T follicular helper cell (primary cell): ENCODE measurements around the gene SLC35F1.
"Not testable (repeated sequence)": the region's sequence is repeated elsewhere in the genome, so short reads cannot be mapped to it uniquely, and the experiment has no call there.

Experiments used
- DNase-seq: peaks from one replicate; pipeline ENCODE4 v3.0.0-alpha.2; 2020; ENCODE audit warnings: low read depth

SLC35F1 gene

DNA sequence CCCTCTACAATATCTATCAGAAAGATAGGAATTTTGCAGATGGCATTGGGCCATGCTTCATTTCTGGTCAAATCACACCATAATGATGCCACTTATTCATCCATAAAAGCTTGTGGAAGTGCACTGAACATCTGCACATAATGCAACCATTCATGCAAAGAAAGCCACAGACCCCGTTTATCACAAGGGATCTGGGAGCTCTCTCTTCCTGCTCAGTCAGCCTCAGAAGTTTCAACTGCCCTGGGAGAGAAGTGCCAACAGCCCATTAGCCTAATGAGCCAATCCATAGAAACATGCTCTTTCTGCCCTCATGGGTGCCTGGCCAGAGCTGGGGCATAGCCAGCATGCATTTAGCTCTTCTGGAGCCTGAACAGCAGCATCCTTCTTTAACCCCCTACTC lies 85.8 kb downstream of the SLC35F1 start:
- no peak for DNase-seq

GRCh38 chr6:118012944-118013343 lies 105.9 kb downstream of the SLC35F1 start:
- no peak for DNase-seq

DNA sequence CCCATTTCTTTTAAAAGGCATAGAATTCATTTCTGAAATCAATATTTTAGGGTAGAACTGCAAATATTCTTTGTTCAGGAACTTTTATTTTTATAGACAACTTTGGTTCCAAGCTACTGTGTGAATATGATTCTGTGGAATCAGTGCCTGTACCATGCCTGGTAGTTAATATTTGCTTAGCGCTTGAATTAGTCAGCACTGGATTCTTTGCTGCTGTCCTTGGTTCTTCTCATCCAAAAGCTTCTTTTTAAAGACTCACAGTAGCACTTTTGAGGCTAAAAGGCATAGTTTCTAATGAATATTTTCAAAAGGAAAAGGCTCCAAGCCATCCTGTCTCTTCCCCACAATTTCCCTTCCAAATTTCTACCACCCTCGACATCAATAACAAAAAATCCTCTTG lies 109.5 kb downstream of the SLC35F1 start:
- no peak for DNase-seq

DNA sequence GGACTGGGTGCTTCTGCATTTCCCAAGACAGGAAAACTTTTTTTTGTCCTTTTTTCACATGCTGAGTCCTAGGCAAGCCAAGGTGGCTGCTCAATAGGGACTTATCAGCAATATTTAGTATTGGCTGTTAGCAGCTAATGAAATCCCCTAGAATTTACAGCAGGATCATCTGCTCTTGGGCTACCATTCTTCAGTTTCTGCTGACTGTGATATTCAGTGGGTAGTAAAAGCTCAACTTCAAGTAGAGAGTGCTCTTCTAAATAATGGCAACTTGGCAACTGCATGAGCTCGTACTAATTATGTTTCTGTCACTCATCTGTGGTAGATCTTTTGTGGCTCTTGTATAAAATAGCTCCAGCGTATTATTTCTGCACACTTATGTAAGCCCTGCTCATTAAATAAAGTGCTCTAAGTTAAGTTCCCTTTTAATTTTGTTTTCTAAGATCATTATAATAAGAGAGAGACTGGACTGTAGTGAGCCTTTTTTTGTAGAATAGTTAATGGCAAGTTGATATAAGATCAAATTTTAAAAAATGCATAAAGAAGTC lies 110.3 kb downstream of the SLC35F1 start:
- DNase-seq, result no peak

DNA sequence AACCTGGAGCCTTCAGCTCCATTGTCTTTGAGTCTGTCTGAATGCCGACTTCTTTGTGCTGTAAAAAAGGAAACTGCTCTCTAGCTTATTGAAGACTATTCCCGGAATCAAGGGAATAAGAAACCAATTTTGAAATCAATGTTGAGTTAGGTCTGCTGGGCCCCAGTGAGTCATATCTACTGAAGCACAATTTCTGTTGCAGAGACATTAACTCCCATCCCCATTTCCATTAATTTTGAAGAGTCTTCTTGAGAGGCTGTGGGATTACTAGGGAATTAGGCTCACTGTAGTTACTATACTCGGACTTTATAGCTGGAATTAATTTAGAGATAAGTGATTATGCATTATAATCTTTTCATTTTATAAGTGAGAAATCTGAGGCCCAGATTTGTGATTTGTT lies 116.7 kb downstream of the SLC35F1 start:
- DNase-seq, result no peak

- DNase-seq, result no peak
These were observed 122.9 kb downstream of the SLC35F1 start for GRCh38 chr6:118029967-118030366.

GRCh38 chr6:118037479-118037878 lies 130.4 kb downstream of the SLC35F1 start:
- DNase-seq, result not testable (repeated sequence)

GRCh38 chr6:118042855-118043254 lies 135.8 kb downstream of the SLC35F1 start:
- DNase-seq, result no peak

- DNase-seq, result no peak
These were observed 137.2 kb downstream of the SLC35F1 start for GRCh38 chr6:118044275-118044674.

DNA sequence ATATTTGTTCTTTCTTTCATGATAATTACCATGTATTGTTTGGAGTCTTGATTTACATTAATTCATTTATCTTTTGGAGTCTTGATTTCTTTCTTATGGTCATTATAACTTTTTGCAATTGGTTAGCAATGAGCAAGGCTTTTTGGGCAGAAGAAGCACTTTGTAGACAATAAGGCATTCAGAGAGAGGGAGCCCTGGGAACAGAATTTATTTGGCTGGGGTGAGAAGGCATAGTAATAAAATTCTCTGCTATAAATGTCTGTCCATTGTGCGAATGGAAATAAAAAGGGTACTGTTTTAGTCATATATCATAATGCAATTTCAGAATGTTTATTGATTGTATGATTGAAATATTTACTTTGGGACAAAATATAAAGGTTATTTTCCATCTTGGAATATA lies 147.0 kb downstream of the SLC35F1 start:
- no peak for DNase-seq

- no peak for DNase-seq
These were observed 154.6 kb downstream of the SLC35F1 start for GRCh38 chr6:118061666-118062065.

DNA sequence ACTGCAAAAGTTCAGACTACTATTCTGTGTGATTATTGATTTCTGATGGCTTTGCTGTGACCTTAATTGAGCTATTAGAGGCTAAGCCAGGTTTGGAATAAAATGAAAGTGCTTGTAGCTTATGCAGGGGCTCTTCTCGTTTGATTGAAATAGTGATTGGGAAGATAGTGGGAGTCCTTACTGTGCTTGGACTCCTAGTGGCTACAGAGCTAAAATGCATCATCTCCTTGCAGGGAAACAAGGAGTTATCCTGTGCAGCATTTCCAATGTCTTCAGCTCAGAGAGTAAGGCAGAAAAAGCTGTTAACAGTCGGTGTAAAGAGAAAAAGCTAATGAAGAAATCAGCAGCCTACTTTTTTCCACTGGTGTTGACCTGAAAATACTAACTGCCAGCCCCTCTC lies 173.5 kb downstream of the SLC35F1 start:
- no peak for DNase-seq

DNA sequence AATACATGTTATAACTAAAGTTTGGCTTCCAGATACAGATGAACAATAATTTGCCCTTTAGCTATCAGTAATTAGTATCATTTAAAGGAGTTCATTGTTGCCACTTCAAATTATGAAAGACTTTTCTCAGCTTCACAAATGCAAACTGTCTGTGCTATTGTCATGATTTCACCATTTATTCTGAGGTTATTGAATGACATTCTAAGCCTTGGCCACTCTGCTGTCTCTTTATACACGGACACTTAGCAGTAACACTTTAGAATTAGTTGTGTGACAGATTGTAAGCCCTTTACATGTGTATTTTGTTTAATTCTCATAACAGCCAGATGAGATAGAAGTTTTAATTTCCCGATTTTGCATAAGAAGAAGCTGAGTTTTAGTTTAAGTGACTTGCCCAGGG lies 176.6 kb downstream of the SLC35F1 start:
- DNase-seq, result no peak

DNA sequence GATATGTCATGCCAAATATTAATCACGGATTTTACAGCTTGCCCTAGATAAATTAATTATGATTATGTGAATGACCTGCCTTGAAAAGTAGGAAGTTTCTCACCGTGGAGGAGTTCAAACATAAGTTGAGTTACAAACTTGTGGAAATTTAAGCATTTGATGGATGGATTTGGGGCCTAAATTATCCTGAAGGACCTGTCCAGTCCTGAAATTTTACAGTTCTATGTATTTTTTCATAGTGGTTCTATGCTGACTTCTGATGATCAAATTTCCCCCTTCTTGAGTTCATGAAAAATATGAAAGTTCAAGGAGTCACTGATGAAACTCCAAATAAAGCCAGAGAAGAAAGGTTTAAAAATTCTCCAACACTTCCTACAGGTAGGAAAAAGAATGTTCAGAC lies 178.6 kb downstream of the SLC35F1 start:
- DNase-seq, result no peak

DNA sequence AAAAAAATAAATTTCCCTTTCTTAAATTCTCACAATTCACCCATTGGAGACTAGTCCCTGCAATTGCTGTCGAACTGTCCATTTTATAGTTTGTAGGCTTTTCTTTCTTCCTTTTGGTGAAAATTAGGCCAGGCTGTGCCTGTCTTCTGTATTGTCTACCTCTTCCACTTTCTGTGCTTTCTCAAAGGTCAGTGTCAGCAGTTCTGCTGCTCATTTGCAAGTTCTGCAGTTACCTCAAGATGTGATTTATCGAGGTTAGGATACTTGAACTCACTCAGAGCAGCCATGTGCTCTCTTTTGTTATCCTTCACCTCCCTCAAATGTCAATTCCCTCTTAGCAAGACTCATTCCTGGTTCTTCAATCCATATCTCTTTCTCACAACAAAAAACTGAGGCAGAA lies 179.1 kb downstream of the SLC35F1 start:
- DNase-seq, result no peak

- no peak for DNase-seq
These were observed 185.0 kb downstream of the SLC35F1 start for GRCh38 chr6:118092086-118092485.

DNA sequence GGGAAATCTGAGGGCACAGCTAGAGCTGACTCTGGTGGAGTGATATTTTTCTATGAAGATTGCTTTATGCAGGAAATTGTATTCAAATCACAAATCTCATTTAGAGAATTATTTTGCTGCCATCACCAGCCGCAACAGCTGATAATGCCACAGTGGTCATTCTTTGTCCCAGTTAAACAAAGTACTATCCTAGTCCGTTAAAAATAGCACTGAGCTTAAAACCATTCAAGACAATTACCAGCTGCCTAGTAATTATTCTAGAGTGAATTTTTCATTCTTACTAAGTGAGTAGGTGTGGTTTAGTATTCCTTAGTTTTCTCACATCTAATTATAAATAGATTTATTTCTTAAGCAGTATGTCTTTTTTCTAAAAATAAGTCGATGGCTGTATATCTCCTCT lies 190.5 kb downstream of the SLC35F1 start:
- no peak for DNase-seq

- DNase-seq, result no peak
These were observed 193.7 kb downstream of the SLC35F1 start for GRCh38 chr6:118100717-118101116.

GRCh38 chr6:118101220-118101619 lies 194.2 kb downstream of the SLC35F1 start:
- DNase-seq, result no peak

DNA sequence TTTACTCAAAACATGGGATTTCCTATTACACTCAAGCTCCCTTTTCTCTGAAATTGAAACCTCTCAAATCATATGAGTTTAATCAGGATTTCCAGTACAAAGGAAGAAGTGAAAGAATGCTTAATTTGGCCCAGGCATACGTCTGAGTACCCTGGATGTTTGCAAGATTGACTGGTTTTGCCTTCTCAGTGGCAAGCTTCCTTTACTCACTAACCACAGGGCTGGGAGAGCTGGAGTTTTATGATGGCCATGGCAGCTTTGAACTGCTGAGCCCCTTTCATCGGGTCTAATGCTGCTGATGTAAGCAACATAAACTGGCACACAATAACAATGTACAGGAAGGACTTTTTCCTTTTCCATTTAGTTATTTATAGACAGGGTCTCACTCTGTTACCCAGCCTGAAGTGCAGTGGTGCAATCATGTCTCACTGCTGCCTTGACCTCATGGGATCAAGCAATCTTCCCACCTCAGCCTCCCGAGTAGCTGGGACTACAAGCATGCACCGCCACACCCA lies 194.8 kb downstream of the SLC35F1 start:
- DNase-seq, result no peak

DNA sequence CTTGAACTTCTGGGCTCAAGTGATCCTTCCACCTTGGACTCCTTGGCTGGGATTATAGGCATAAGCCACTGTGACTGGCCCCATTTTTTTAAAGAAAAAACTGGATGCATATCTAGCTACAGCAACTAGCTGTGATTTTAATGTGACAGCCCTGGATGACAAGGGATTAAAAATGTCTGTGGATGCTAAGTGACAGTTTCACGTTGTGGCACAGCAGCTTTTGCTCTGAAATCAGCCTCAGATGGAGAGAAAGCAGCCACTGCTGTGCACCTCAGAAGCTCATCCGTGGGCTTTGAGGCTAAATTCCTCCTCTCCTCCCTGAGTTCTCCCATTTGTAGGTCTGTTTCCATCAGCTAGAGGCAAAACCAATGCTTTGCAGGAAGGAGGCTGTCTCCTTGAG lies 195.3 kb downstream of the SLC35F1 start:
- no peak for DNase-seq

DNA sequence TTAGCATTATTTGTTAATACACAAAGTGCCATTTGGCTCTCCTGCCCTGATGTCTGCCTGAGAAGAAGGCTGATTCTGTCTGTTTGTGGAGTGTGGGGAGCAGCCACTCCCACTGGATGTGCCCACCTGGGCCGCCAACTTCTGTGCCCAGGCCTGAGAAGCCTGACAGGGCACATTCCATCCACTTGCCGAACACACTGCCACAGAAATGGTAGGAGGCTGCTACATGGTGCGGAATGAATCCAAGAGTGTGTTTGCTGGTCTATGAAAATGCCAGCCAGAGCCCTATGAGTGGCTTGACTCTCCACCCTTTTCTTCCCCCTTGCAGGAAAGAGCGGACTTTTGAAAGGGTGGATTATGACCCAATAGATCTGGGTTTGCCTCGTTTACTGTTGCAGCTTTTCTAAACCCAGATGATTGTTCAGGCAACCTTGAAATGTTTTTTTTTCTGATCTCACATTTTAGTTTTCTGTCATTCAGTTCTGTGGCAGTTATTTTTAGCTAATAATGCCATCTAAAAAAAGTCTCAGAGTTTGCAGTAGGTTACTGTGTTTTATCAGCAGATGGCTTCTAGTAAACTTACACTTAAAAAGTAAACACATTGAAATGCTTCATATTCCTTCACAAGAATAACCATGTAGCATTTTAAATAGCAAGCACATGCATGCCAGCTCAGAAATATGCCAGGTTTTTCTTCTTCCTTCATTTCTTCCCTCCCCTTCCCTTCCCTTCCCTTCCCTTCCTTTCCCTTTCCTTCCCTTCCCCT lies 196.5 kb downstream of the SLC35F1 start:
- DNase-seq, result no peak

DNA sequence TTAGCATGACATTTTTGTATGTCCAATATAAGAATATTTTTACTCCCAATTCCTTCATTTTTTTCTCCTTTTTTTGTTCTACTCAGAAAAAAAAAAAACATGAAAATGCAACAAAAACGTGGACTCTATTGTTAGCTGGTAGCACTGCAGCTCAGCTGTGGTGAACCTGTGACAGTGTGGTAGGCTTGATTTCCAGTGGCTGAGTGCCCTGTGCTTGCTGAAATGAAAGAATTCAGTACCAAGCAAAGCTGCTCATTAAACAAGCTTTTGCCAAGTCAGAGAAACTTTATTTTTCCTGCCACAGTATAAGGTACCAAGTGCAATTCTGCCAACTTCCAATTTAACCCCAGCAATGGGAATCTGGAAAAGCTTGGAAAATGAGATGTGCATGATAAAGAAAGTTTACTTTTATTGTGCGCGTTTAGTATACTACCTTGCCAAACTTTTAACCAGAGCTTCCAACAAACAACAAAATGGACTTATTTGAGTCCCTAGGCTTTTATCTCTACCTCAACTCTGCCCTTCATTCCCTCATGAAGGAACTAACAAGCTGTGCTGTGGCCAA lies 215.2 kb downstream of the SLC35F1 start:
- DNase-seq, result no peak
